ENCODE measurements around the gene PIGC. TPM values are rescaled to one million over a fixed set of nuclear protein-coding genes. Genes with fewer than 3 reads are reported as not detected.

PIGC gene
- total and polyA plus RNA-seq, 3 donors from 2014 or later: 25.2 to 45.6 (median 31.3) TPM

DNA sequence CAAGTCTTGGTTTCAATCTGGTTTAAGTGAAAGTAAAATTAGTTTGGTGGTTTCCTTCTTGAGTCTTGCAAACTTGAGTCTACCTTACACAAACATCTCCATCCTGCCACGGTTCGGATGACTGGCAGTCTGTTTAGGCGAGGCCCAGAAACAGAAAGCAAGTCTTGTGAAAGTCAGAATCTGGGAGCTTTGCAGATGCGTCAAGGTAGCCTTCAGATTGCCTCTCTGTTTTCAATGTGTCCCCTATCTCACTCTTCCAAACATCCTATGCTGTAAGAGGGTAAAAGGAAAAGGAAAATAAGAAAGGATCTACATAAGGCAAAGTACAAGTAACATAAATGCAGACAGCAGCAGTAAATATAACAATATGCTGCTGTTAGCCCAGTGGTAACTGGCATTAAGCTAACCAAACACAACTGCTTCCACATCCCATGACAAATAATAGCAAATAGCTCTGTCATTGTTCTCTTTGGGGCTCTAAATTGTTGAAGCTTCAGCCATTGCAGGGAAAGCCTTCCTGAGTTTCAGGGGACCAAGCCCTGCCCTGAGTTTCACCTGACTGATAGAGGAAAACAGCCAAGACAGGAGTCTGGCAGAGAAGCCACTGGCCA, 49.6 kb downstream of the PIGC start:
- Histone ChIP-seq H3K36me3 (ENCODE audit: low read depth, missing control alignments) (no peaks in the 10 kb centered on the region), H3K4me3 (no peak overlapping the region), H3K4me1 (peaks cover 23% of the 10 kb centered on the region), H3K9me3 (no peaks in the 10 kb centered on the region), H3K27me3 (no peaks in the 10 kb centered on the region), H3K27ac (peak overlapping the region in 1 of 2 donors; percentile 22)
- intact Hi-C loops (cut with DNase I; ENCODE audit: low total_unique reads): no loop called here
- 57 to 65% methylated on average over 4 of the region's 4 CpGs for WGBS, 2 donors
- TF ChIP-seq, protein P1, sequence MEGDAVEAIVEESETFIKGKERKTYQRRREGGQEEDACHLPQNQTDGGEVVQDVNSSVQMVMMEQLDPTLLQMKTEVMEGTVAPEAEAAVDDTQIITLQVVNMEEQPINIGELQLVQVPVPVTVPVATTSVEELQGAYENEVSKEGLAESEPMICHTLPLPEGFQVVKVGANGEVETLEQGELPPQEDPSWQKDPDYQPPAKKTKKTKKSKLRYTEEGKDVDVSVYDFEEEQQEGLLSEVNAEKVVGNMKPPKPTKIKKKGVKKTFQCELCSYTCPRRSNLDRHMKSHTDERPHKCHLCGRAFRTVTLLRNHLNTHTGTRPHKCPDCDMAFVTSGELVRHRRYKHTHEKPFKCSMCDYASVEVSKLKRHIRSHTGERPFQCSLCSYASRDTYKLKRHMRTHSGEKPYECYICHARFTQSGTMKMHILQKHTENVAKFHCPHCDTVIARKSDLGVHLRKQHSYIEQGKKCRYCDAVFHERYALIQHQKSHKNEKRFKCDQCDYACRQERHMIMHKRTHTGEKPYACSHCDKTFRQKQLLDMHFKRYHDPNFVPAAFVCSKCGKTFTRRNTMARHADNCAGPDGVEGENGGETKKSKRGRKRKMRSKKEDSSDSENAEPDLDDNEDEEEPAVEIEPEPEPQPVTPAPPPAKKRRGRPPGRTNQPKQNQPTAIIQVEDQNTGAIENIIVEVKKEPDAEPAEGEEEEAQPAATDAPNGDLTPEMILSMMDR (IDR thresholded peaks at IDR 0.05): no peak
- TF ChIP-seq POLR2A (IDR thresholded peaks at IDR 0.05): no peak
- no peak for DNase-seq

DNA sequence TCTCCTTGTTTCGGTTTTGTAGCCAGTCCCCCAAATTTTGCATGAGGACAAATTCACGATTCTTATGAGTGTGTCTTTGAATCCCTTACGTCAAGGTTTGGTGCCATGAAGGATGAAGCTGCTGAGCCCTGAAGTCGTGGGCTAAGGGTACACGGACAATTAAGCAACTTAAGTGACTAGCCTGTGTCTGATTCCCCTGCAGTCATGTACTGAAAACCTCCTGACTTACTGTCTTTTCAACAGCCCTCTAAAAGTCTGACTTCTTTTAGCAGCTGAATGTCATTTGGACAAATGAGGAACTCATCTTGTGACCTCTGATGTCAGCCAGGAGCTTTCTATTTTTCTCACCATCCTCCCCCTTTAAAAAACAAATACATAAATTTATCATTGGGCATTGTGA, 50.5 kb downstream of the PIGC start:
- Histone ChIP-seq H3K4me1 (peaks cover 20% of the 10 kb centered on the region), H3K27ac (no peak overlapping the region), H3K4me3 (no peak overlapping the region), H3K27me3 (no peaks in the 10 kb centered on the region), H3K36me3 (ENCODE audit: low read depth, missing control alignments) (no peaks in the 10 kb centered on the region), H3K9me3 (no peaks in the 10 kb centered on the region)
- 81 to 85% methylated on average over 5 of the region's 5 CpGs for WGBS, 2 donors
- intact Hi-C loops (cut with DNase I; ENCODE audit: low total_unique reads): no loop called here
- DNase-seq: no peak
- TF ChIP-seq POLR2A (IDR thresholded peaks at IDR 0.05): no peak
- TF ChIP-seq, protein P1 (IDR thresholded peaks at IDR 0.05): no peak

DNA sequence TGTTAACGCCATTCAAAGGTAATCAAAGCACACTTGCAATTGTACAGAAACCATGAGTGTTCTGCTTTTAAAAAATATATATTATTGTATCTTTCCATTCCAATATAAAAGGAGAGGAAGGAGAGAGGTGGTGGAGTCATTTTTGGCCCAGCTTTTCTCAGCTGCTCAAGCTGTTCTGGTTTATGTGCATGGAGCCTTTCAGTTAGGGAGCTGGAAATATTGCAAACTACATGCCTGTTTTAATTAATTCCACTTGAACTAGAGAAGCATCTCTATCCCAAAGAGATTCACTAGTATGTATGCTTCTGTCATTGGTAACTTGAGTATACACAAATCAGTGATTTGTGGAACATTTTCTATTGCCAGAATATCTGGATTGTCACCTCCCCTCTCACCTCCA, 51.9 kb downstream of the PIGC start:
- TF ChIP-seq, protein P1 (IDR thresholded peaks at IDR 0.05): no peak
- no peak for TF ChIP-seq POLR2A (IDR thresholded peaks at IDR 0.05)
- DNase-seq: no peak
- H3K9me3 ChIP-seq: no peaks in the 10 kb centered on the region
- H3K36me3 ChIP-seq (ENCODE audit: low read depth, missing control alignments): no peaks in the 10 kb centered on the region
- H3K4me1 ChIP-seq: peaks cover 17% of the 10 kb centered on the region
- 75 to 91% methylated on average over 1 of the region's 1 CpG for whole genome bisulfite sequencing, 2 donors
- H3K27ac ChIP-seq: peak overlapping the region; percentile 8 to 78
- no peak overlapping the region for H3K4me3 ChIP-seq
- intact Hi-C loops (cut with DNase I; ENCODE audit: low total_unique reads): no loop called here
- H3K27me3 ChIP-seq: no peaks in the 10 kb centered on the region

Other genes with a start within 250 kb of the PIGC start
- 10 to 100 TPM; 15.1 to 15.8 TPM for gene C1orf105, start 23.4 kb downstream of the PIGC start, total RNA-seq
- gene C1orf105, start 23.4 kb downstream of the PIGC start, polyA plus RNA-seq (ENCODE audit: insufficient read depth, low read depth, low replicate concordance): 60.8 TPM
- gene SUCO, start 89.1 kb upstream of the PIGC start, total RNA-seq: 100 to 1,000 TPM; 126 to 139 TPM
- gene SUCO, start 89.1 kb upstream of the PIGC start, polyA plus RNA-seq (ENCODE audit: insufficient read depth, low read depth, low replicate concordance): 47.8 TPM
- not detected for gene FASLG, start 215.0 kb upstream of the PIGC start, total RNA-seq
- gene FASLG, start 215.0 kb upstream of the PIGC start, polyA plus RNA-seq (ENCODE audit: insufficient read depth, low read depth, low replicate concordance): not detected